Suppressor macrophage treated with lipopolysaccharide for 4 hours (primary cell): Measurements from ENCODE around the gene TNIK.

Source experiments
- DNase-seq: peaks from one replicate; pipeline ENCODE4 v3.0.0-alpha.2; 2020

Gene TNIK

DNA sequence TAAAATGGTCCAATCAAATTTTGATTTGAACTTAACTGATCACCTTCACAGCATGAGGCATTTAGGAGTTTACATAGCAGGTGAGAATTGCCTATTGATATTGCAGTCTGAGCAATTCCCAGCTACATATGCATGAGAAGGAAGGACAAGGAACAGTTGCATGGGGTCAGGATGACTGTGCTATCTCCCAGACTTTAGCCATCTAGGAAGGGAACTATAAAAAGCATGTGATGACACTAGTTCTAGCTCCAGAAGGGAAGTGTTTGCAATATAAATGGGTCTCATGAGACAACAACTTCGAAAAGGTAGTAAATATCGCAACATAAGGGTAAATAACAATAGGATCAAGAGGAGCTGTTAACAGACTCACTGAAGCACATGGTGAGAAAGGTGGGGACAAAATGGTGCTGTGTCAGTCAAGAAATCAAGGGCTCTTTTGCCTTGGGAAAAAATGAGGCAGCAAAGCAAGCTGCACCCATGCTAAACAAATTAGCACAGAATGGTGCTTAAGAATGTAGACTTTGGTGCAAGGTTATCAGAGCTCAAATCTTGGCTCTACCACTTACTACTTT, 343.3 kb downstream of the TNIK start:
- no peak for DNase-seq

DNA sequence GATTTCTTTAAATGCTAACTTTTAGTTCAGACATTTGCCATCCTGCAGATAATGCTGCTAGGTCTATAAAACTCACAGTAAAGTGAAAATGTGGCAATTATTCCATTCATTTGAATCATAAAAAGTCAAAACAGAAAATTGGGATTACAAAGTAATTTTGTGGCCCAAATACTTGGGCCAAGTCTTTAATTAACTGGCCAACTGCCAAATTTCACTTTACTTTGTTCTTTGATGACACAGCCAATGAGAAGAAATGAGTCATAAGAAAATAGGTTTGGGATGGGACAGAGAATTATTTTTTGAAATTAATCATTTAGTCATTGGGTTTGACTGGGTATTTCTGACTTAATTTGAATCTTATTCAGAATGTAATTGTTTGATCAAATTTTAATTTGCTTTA, 343.8 kb downstream of the TNIK start:
- no peak for DNase-seq

- DNase-seq: no peak
Observed at GRCh38 chr3:171115667-171116066, 344.5 kb downstream of the TNIK start.

DNA sequence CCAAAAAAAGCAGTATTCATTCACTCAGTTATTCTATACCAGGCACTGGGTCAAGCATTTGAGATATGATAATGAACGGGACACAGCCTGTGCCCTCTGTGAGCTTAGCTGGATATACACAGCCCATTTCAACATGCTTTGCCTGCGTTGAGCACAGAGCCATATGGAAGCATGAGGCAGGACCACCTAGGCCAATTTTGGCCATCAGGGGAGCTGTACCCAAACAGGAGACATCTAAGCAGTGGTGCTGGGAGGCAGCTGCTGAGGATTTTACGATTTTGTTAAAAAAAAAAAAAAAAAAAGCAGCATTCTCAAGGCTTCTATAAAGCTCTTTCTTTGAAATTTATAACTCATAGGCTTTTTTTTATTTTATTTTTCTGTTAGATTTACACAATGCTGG, 346.5 kb downstream of the TNIK start:
- DNase-seq: no peak

DNA sequence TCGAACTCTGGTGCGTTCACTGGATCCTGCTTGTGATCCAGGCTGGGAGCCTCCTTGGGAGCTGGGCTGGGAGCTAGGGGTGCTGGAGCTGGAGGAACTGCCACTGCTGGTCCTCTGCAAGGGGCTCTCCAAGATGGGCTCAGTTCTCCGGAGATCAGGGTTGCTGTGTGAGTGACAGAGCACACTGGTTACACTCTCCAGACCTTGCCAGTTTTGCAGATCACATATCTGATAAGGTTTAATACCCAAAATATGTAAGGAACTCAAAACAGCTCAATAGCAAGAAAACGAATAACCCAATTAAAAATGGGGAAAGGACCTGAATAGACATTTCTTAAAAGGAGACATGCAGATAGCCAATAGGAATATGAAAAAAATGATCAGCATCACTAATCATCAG, 349.5 kb downstream of the TNIK start:
- DNase-seq: no peak

DNA sequence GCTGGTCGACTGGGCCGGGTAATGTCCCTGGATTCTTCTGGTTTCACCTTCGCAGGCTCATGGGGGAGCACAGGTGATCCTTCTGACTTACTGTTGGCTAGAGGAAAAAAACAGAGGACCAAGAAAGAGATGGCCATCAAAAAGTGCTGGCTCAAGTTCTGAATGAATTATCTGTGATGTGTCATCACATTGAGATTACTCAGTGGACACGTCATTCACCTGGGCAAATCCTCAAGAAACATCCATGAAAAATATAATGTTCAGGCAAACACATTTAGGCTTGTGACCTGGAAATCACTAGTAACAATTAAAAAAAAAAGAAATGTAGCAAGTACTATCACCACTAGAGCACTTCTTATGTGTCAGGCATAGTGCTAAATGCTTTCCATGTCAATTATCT, 352.1 kb downstream of the TNIK start:
- no peak for DNase-seq

DNA sequence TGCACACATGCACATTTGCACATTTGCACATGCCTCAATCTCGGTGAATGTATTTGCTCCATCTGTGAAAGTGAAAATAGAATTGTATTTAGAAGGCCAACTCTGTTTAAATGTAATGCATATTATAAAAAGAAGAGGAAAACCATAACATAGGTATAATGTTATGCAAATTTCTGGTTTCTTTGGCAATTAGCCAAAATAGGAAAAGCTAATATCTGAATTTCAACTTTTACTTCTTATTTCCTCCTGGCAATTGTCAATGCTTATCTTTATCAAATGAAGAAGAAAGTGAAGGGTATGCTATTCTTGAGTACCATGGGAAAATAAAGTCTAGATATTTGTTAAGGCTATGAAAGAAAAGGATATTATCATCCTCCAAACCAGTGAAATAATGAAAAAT, 357.0 kb downstream of the TNIK start:
- no peak for DNase-seq

DNA sequence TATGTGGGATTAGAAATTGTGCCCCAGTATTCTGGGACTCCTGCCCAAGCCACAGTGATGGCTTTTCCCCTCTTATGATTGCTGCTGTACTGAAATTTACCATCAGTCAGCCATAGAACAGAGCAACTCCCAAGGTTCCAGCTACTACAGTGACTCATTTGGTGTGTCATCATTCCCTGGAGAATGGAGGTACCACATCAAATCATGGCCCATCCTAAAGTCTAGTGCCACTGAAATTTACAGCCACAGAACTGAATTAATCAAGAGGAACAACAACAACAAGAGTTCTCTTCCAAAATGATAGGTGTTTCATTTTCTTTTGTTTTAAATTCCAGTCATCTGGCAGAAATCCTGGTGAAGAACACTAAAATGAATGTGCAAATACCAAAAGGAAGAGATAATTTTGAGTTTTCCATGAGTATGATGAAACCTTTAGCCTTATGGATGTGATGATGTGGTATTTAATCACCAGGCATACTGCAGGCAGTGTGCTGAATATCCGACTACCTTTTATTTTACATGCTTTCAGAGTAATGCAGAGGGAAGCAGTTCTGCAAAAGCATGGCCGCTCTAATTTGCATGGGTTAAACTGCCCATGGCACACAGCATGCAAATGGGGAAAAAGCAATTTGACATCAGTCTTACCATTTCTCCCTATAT, 358.1 kb downstream of the TNIK start:
- DNase-seq: no peak

GRCh38 chr3:171099911-171100310, 360.3 kb downstream of the TNIK start:
- DNase-seq: no peak

DNA sequence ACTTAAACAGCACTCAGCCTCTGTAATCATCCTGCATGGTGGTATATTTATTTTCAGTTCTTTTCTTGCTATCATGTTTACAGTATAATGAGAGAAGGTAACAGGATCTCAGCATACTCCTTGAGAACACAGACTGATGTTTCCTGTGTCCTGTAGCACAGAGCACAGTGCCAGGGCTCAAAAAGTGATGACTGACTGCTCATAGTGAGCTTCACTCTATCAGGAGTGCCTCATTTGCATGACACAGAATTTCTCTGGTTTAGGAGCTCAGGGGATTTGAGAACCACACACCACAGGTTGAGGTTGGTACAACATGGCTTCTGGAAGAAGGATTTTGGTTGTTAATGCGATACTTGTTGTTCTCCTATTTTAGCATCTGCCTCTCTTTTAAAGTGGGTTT, 365.1 kb downstream of the TNIK start:
- DNase-seq: no peak

DNA sequence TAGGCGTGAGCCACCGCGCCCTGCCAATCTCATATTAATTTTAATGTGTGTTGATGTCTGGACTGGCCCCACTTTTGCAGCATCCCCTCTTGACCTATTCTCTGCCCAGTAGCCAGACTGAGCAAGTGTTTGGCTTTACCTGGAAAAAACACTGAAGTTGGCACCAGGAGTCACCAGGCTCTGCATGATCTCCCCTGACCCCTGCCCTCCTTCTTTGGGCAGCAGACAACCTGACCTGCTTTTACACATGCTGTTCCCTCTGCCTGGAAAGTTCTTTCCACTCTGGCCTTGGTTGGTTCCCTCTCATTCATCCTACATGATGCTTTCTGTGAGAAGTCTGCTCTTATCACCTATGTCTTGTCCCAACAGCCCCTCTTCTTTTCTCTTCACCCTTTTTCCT, 365.8 kb downstream of the TNIK start:
- DNase-seq: no peak

DNA sequence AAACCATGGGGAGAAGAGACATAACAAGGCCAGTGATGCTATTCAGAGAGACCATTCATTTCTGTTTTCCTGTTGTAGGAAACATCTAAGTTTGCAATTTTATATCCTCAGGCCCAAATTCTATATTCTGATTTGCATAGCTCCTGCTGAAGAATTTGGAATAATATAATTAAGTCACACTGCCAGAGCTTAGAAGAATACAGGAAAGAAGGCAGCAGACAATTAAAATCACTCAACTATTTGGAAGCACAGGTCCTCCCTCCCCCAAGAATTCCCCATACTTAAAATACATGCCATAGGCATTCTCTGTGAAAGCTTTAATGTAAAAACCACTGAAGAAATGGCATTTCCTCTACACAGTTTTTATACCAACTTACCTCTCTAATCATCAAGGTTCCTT, 366.7 kb downstream of the TNIK start:
- no peak for DNase-seq

- no peak for DNase-seq
Observed at GRCh38 chr3:171092467-171092911, 367.7 kb downstream of the TNIK start.

DNA sequence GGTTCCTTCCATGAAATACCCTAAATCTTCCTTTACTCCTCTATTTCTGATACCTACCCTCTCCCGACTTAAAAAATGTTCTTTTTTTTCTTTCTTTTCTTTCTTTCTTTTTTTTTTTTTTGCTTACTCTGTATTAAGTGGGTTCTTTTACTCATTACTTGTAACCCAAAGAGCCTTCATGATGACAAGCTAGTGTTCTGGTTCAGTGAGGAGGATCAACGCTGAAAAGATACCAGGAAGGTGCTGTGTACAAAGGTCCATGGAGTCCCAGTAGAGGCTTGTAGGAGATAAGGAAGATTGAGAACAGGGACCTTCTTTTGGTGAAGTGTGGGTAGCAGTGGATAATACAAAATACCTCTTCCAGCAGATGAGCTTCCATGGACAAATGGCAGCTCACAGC, 369.9 kb downstream of the TNIK start:
- DNase-seq: no peak

DNA sequence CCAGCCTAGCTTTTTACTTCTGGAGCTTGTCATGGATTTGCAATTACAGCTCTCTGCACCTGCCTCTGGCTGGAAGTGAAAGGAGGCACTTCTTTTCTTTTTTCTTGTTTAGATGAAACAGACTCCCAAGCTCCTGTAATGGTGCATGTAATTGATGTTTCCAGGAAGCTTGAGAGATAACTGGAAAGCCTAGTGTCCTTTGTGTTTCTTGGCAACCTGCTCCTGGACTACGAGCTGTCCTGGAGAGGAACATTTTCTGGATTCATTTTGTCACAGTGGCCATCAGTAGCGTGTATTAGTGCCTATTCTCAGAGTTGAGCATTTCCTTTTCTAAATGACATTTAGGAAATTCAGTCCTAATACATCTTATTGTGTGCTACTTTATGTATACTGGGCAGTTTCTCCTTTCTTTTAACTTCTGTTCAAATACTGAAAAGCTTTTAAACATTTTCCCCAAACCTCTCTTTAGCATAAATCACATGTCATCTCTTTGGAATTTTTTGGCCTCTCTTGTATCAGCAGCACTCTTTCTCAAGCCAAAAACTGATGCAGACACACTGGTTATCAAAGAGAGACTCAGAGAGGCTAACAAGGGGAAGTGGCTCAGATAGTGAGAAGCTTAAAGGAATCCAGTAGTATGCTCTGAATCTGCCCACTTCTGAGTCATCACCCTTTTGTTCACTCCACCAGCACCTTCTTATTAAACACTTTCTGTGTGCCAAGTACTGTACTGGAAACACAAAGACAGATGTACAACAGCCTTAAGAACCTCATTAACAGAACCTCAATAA, 371.0 kb downstream of the TNIK start:
- DNase-seq: peak; percentile 19

GRCh38 chr3:171088496-171088895, 371.7 kb downstream of the TNIK start:
- DNase-seq: no peak

DNA sequence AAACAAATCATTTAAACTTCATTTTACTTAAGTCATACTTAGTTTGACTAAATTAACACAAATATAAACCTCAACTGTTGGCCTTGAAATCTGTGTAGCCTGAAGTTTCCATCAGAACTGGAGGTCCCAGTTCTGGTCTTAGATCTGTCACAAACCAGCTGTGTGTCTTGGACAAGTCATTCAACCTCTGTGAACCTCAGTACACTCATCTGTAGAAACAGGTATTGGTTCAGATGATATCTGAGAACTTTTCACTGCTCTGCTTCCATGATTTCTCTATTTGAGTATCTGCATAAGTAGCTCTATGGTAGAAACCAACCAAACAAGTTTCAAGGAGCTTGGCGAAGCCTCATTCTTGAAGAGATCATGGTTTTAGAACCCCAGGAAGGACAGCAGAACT, 373.3 kb downstream of the TNIK start:
- no peak for DNase-seq

DNA sequence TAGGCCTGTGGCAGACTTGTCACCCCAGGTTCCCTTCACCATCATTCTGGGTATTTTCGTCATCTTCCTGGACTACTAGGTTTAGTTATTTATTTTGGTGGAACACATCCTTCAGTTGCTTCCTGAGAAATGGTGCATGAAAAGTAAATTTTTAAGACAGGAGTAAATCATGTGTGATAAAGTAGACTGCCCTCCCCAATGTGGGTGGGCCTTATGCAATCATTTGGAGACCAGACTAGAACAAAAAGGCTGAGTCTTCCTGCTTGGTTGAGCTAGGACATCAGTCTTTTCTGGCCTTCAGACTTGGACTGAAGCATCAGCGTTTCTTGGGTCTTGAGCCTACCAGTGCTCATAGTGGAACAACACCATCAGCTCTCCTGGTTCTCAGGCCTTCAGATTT, 382.9 kb downstream of the TNIK start:
- no peak for DNase-seq

- peak; percentile 41 for DNase-seq
Observed at GRCh38 chr3:171072432-171072831, 387.8 kb downstream of the TNIK start.

DNA sequence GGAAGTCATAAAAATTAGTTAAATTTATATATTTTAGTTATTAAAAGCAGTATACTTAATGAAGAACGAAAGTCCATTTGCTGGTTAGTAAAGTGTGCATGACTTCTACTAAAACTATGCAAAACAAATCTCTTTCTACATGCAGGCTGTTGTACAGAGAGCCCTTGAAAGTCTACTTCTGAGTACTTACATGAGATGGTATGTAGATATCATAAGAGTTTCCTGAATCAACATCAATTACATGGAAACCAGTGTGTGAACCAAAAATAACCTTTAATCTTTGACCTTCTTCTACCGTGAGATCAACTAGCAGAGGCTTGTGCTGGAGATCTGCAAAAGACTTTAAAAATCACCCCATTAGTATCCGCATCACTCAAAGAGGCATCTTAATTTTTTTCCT, 391.5 kb downstream of the TNIK start:
- DNase-seq: no peak

GRCh38 chr3:171066206-171066605, 394.0 kb downstream of the TNIK start:
- DNase-seq: no peak

- no peak for DNase-seq
Observed at GRCh38 chr3:171065732-171066131, 394.5 kb downstream of the TNIK start.

DNA sequence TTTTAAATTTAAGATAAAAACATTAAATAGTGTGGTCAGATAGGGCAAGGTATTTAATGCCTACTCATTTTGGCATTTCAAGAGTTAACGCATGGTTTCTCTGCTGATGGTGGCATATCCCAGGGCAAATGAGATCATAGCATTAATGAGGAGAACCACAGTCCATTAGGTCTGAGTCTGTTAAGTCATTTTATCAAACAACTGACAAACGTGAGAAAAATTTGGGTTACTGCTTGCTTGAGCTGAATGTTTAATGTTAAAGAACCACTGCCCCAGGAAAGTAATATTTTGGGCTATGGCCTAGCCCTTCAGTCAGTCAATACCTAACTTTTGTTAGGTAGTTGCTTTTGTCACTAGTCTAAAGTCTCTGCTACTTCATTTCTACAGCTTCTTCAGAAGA, 395.7 kb downstream of the TNIK start:
- DNase-seq: no peak

DNA sequence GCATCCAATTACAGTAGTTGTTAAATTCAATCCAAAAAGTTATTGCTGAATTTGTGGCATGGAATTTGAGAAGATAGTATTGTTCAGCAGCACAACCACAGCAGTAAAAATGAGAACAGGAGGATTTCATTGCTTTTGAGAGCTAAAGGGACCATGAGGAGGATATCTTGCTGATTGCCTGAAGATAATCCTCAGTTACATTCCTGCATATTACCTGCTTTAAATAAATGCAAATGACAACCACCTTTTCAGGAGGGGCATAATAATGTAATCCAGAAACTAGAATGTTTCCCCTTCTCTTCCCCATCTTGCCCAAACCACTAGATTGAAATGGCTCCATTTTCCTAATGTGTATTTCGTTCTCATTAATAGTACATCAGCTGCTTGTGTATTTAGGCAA, 398.5 kb downstream of the TNIK start:
- no peak for DNase-seq
